ENCODE data around the gene FUT2.

The FUT2 gene

DNA sequence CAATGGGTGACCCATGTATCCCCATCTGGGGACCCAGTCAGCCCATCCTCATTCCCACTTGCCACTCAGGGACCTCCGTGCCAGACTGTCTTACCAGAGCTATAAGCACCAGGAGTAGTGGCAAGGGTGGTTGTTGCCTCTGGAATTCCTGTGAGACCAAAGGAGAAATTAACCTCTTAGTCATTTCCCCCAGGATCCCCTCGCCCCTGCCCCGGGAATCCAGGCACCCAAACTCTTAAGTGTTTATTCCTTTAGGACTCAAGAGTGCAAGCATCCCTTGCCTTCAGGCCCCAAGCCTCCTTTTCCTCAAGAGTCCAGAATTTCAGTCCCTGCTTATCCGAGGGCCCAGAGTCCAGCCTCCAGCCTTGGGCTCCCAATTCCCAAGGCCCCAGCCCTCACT, 32.1 kb upstream of the FUT2 start:
- Histone ChIP-seq H3K4me3 (ENCODE audit: insufficient read depth, low read length, poor library complexity, severe bottlenecking) (no peak overlapping the region), H4K20me1 (ENCODE audit: low read depth, low read length) (no peaks in the 10 kb centered on the region), H3K9me3 (ENCODE audit: insufficient read depth, low read length) (no peaks in the 10 kb centered on the region), H3K36me3 (ENCODE audit: low read length) (no peaks in the 10 kb centered on the region), H3K27me3 (ENCODE audit: low read length) (no peaks in the 10 kb centered on the region), H3K27ac (ENCODE audit: low read depth, low read length) (no peak overlapping the region), H3K9ac (ENCODE audit: low read length) (no peak overlapping the region), H2AFZ (ENCODE audit: low read depth, low read length, severe bottlenecking) (no peak overlapping the region), H3K4me2 (ENCODE audit: low read depth, low read length, poor library complexity, severe bottlenecking) (no peak overlapping the region), H3K79me2 (ENCODE audit: insufficient read depth, low read length) (no peaks in the 10 kb centered on the region), H3K9me2 (replicated peaks; ENCODE audit: insufficient read depth, low read length) (no peaks in the 10 kb centered on the region), H3F3A (ENCODE audit: insufficient read depth) (no peaks in the 10 kb centered on the region)
- TF ChIP-seq, protein P1, sequence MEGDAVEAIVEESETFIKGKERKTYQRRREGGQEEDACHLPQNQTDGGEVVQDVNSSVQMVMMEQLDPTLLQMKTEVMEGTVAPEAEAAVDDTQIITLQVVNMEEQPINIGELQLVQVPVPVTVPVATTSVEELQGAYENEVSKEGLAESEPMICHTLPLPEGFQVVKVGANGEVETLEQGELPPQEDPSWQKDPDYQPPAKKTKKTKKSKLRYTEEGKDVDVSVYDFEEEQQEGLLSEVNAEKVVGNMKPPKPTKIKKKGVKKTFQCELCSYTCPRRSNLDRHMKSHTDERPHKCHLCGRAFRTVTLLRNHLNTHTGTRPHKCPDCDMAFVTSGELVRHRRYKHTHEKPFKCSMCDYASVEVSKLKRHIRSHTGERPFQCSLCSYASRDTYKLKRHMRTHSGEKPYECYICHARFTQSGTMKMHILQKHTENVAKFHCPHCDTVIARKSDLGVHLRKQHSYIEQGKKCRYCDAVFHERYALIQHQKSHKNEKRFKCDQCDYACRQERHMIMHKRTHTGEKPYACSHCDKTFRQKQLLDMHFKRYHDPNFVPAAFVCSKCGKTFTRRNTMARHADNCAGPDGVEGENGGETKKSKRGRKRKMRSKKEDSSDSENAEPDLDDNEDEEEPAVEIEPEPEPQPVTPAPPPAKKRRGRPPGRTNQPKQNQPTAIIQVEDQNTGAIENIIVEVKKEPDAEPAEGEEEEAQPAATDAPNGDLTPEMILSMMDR (IDR thresholded peaks at IDR 0.05; ENCODE audit: insufficient read depth, low read length, poor library complexity, severe bottlenecking): no peak
- TF ChIP-seq EZH2phosphoT487 (conservative IDR thresholded peaks at IDR 0.05; ENCODE audit: low read length): no peak

DNA sequence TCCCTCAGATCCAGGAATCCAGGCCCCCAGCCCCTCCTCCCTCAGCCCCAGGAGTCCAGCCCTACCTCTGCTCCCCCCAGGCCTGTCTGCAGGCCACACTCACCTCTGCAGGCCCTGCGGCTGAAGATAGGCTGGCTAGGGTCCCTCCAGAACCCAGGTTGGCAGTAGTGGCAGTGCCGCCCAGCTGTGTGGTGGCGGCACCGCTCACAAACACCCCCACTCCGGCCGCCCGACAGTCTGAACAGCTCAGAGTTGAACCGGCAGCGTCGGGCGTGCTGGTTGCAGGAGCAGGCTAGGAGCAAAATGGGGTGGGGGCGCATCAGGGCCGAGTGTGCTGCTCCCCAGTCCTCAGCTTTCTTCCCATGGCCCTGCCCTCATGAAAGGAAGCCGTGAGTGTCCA, 31.3 kb upstream of the FUT2 start:
- no peaks in the 10 kb centered on the region for H3K79me2 ChIP-seq (ENCODE audit: insufficient read depth, low read length)

DNA sequence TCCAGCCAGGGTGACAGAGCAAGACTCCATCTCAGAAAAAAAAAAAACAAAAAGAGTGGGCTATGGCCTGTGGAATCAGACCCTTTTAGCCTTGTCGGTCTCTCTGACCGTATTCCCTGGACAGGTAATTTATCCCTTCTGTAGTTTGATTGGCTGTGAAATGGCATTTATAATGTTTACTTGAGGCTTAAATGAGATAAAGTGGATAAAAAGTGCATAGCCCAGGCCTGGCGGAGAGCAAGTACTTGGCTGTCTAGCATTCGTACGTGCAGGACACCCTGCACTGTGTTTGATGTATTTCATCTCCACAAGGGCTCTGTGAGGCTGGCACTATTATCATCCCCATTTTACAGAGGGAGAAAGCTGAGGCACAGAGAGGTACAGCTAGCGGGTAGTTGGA, 30.0 kb upstream of the FUT2 start:
- Histone ChIP-seq H2AFZ (ENCODE audit: low read depth, low read length, severe bottlenecking) (no peak overlapping the region), H3K9me3 (ENCODE audit: insufficient read depth, low read length) (no peaks in the 10 kb centered on the region), H3K36me3 (ENCODE audit: low read length) (no peaks in the 10 kb centered on the region), H3K27ac (ENCODE audit: low read depth, low read length) (no peak overlapping the region), H3K4me2 (ENCODE audit: low read depth, low read length, poor library complexity, severe bottlenecking) (no peak overlapping the region), H3K9ac (ENCODE audit: low read length) (no peak overlapping the region), H3K4me3 (ENCODE audit: insufficient read depth, low read length, poor library complexity, severe bottlenecking) (no peak overlapping the region), H3K27me3 (ENCODE audit: low read length) (no peaks in the 10 kb centered on the region), H4K20me1 (ENCODE audit: low read depth, low read length) (no peaks in the 10 kb centered on the region), H3K9me2 (replicated peaks; ENCODE audit: insufficient read depth, low read length) (no peaks in the 10 kb centered on the region), H3F3A (ENCODE audit: insufficient read depth) (no peaks in the 10 kb centered on the region), H3K79me2 (ENCODE audit: insufficient read depth, low read length) (no peaks in the 10 kb centered on the region)
- TF ChIP-seq EZH2phosphoT487 (conservative IDR thresholded peaks at IDR 0.05; ENCODE audit: low read length): no peak
- TF ChIP-seq, protein P1 (IDR thresholded peaks at IDR 0.05; ENCODE audit: insufficient read depth, low read length, poor library complexity, severe bottlenecking): no peak

More for the DNA sequence above, 31.3 kb upstream of the FUT2 start:
- no peak overlapping the region for H3K4me3 ChIP-seq (ENCODE audit: insufficient read depth, low read length, poor library complexity, severe bottlenecking)
- no peaks in the 10 kb centered on the region for H4K20me1 ChIP-seq (ENCODE audit: low read depth, low read length)
- no peaks in the 10 kb centered on the region for H3F3A ChIP-seq (ENCODE audit: insufficient read depth)
- no peak overlapping the region for H3K27ac ChIP-seq (ENCODE audit: low read depth, low read length)
- no peak overlapping the region for H2AFZ ChIP-seq (ENCODE audit: low read depth, low read length, severe bottlenecking)
- H3K27me3 ChIP-seq (ENCODE audit: low read length): no peaks in the 10 kb centered on the region
- no peak overlapping the region for H3K4me2 ChIP-seq (ENCODE audit: low read depth, low read length, poor library complexity, severe bottlenecking)
- H3K36me3 ChIP-seq (ENCODE audit: low read length): no peaks in the 10 kb centered on the region
- no peak overlapping the region for H3K9ac ChIP-seq (ENCODE audit: low read length)
- TF ChIP-seq EZH2phosphoT487 (conservative IDR thresholded peaks at IDR 0.05; ENCODE audit: low read length): no peak
- TF ChIP-seq, protein P1 (IDR thresholded peaks at IDR 0.05; ENCODE audit: insufficient read depth, low read length, poor library complexity, severe bottlenecking): no peak
- no peaks in the 10 kb centered on the region for H3K9me2 ChIP-seq (replicated peaks; ENCODE audit: insufficient read depth, low read length)
- no peaks in the 10 kb centered on the region for H3K9me3 ChIP-seq (ENCODE audit: insufficient read depth, low read length)
